IMR-90 (cell line): ENCODE measurements around the gene CIC. TPM values are rescaled to one million over a fixed set of nuclear protein-coding genes. Genes with fewer than 3 reads are reported as not detected.

Experiments
- ATAC-seq: fragments of 200-7000 bp; cut with Tn5 transposase; 2 replicates; pipeline ENCODE4 v1.9.1; 2020; ENCODE audit warnings: low read depth, mild to moderate bottlenecking, moderate library complexity
- BruUV-seq: library from RNA; stranded (reverse); fragments of 400-500 nt; replicated peaks from 2 replicates; lab custom pipeline; 2021; lab: Mats Ljungman, UMichigan
- CTCF ChIA-PET: fragments of 300-600 bp; formaldehyde crosslinking; extraction: SDS; loops from one replicate; lab custom pipeline; 2021; ENCODE audit warnings: antibody characterized with exemption; lab: Yijun Ruan, JAX
- POLR2A ChIA-PET: fragments of 300-600 bp; sonication (Branson Sonifier 250); formaldehyde crosslinking; loops from one replicate; lab custom pipeline; 2022; ENCODE audit warnings: antibody characterized with exemption; ENCODE audit not compliant: unreplicated experiment; lab: Charles Lee
- DNase-seq: peaks from one replicate; pipeline ENCODE4 v3.0.0; 2013
- H2AFZ ChIP-seq: replicated peaks from 2 replicates; pipeline ENCODE3; 2013; ENCODE audit warnings: low read length, mild to moderate bottlenecking; ENCODE audit not compliant: poor library complexity
- H2AK5ac ChIP-seq: 2 replicates; pipeline ENCODE4 v1.6.1; 2013; ENCODE audit warnings: low read depth, low read length, inconsistent platforms
- H2AK9ac ChIP-seq: replicated peaks from 2 replicates; pipeline ENCODE3; 2013; ENCODE audit warnings: mild to moderate bottlenecking, low read depth, low read length, moderate library complexity; ENCODE audit not compliant: poor library complexity
- H2BK120ac ChIP-seq: 2 replicates; pipeline ENCODE4 v1.6.1; 2013; ENCODE audit warnings: low read depth, low read length, inconsistent platforms
- H2BK15ac ChIP-seq: 3 replicates; pipeline ENCODE4 v1.6.1; 2013; ENCODE audit warnings: low read depth, low read length, inconsistent platforms
- H2BK20ac ChIP-seq: 2 replicates; pipeline ENCODE4 v1.6.1; 2013; ENCODE audit warnings: low read depth, mild to moderate bottlenecking, inconsistent platforms, low read length, moderate library complexity
- H2BK5ac ChIP-seq: 2 replicates; pipeline ENCODE4 v1.6.1; 2013; ENCODE audit warnings: mild to moderate bottlenecking, low read depth, low read length, inconsistent platforms; ENCODE audit not compliant: poor library complexity, severe bottlenecking
- H3K14ac ChIP-seq: replicated peaks from 2 replicates; pipeline ENCODE4 v1.6.1; 2013; ENCODE audit warnings: low read depth, low read length, inconsistent platforms
- H3K18ac ChIP-seq: 2 replicates; pipeline ENCODE4 v1.6.1; 2013; ENCODE audit warnings: low read depth, low read length, control low read depth
- H3K23ac ChIP-seq: 2 replicates; pipeline ENCODE4 v1.6.1; 2013; ENCODE audit warnings: low read depth, low read length, inconsistent platforms
- H3K27ac ChIP-seq: 2 replicates; pipeline ENCODE4 v1.5.1; 2013; ENCODE audit warnings: mild to moderate bottlenecking, control low read depth, low read length; ENCODE audit not compliant: insufficient read depth
- H3K27me3 ChIP-seq: 2 replicates; pipeline ENCODE4 v1.6.1; 2013; ENCODE audit warnings: low read length; ENCODE audit not compliant: control insufficient read depth, insufficient read depth
- H3K36me3 ChIP-seq: 2 replicates; pipeline ENCODE4 v1.6.1; 2013; ENCODE audit warnings: low read length, mixed read lengths; ENCODE audit not compliant: control insufficient read depth, insufficient read depth
- H3K4ac ChIP-seq: 2 replicates; pipeline ENCODE4 v1.6.1; 2013; ENCODE audit warnings: low read depth, low read length, inconsistent platforms
- H3K4me1 ChIP-seq: 2 replicates; pipeline ENCODE4 v1.6.1; 2013; ENCODE audit warnings: low read length, mixed read lengths; ENCODE audit not compliant: control insufficient read depth, insufficient read depth
- H3K4me2 ChIP-seq: 2 replicates; pipeline ENCODE4 v1.6.1; 2013; ENCODE audit warnings: low read depth, mild to moderate bottlenecking, control low read depth, low read length, moderate library complexity
- H3K4me3 ChIP-seq: 2 replicates; pipeline ENCODE4 v1.5.1; 2013; ENCODE audit warnings: low read depth, mild to moderate bottlenecking, control low read depth, low read length, moderate library complexity; ENCODE audit not compliant: insufficient read depth
- H3K56ac ChIP-seq: 2 replicates; pipeline ENCODE4 v1.6.1; 2013; ENCODE audit warnings: low read length, inconsistent platforms; ENCODE audit not compliant: insufficient read depth; ENCODE audit errors: extremely low read depth
- H3K79me1 ChIP-seq, 2 experiments: 2 replicates each; pipeline ENCODE4 v1.6.1; 2013; ENCODE audit warnings: low read length in 2 of 2, inconsistent platforms in 1 of 2, low read depth in 1 of 2
- H3K9ac ChIP-seq: 2 replicates; pipeline ENCODE4 v1.6.1; 2013; ENCODE audit warnings: low read depth, low read length, control low read depth
- H3K9me1 ChIP-seq: 2 replicates; pipeline ENCODE4 v1.6.1; 2013; ENCODE audit warnings: low read length, inconsistent platforms; ENCODE audit not compliant: insufficient read depth
- H3K9me3 ChIP-seq: 2 replicates; pipeline ENCODE4 v1.6.1; 2013; ENCODE audit warnings: low read length; ENCODE audit not compliant: control insufficient read depth, insufficient read depth
- H4K20me1 ChIP-seq: 2 replicates; pipeline ENCODE4 v1.6.1; 2013; ENCODE audit warnings: low read length, inconsistent platforms; ENCODE audit not compliant: insufficient read depth
- H4K5ac ChIP-seq: 2 replicates; pipeline ENCODE4 v1.6.1; 2013; ENCODE audit warnings: mild to moderate bottlenecking, low read depth, low read length, control low read depth
- H4K8ac ChIP-seq, 2 experiments: 2 replicates each; pipeline ENCODE4 v1.6.1; 2013; ENCODE audit warnings: low read depth in 2 of 2, low read length in 2 of 2, control low read depth in 1 of 2, inconsistent platforms in 1 of 2
- H4K91ac ChIP-seq: 2 replicates; pipeline ENCODE4 v1.6.1; 2013; ENCODE audit warnings: low read depth, low read length, inconsistent platforms; ENCODE audit not compliant: insufficient read depth
- BHLHE40 ChIP-seq: fragments of 150-350 bp; IDR thresholded peaks from 2 replicates; pipeline ENCODE4 v1.6.1; 2016; ENCODE audit warnings: mild to moderate bottlenecking, low read depth, low read length
- CEBPB ChIP-seq: IDR thresholded peaks from 2 replicates; pipeline ENCODE4 v1.6.1; 2012; ENCODE audit warnings: low read depth, low read length, improper control_type of control experiment
- CHD1 ChIP-seq: IDR thresholded peaks from 2 replicates; pipeline ENCODE4 v1.6.1; 2012; ENCODE audit warnings: low read depth, low read length, improper control_type of control experiment
- FOS ChIP-seq: fragments of 150-350 bp; IDR thresholded peaks from 2 replicates; pipeline ENCODE4 v1.6.1; 2016; ENCODE audit warnings: low read depth, low read length
- MAFK ChIP-seq: IDR thresholded peaks from 2 replicates; pipeline ENCODE4 v1.6.1; 2012; ENCODE audit warnings: low read depth, low read length, improper control_type of control experiment
- MAZ ChIP-seq: IDR thresholded peaks from 2 replicates; pipeline ENCODE4 v1.6.1; 2012; ENCODE audit warnings: low read depth, mild to moderate bottlenecking, low read length, improper control_type of control experiment, moderate library complexity, borderline replicate concordance
- MXI1 ChIP-seq: IDR thresholded peaks from 2 replicates; pipeline ENCODE4 v1.6.1; 2012; ENCODE audit warnings: low read depth, mild to moderate bottlenecking, low read length, moderate library complexity, borderline replicate concordance
- NFE2L2 ChIP-seq: fragments of 150-350 bp; IDR thresholded peaks from 2 replicates; pipeline ENCODE4 v1.6.1; 2016; ENCODE audit warnings: low read depth, mild to moderate bottlenecking, low read length
- POLR2A ChIP-seq: IDR thresholded peaks from 2 replicates; pipeline ENCODE4 v1.6.1; 2012; ENCODE audit warnings: mild to moderate bottlenecking, low read depth, low read length
- RAD21 ChIP-seq: IDR thresholded peaks from 2 replicates; pipeline ENCODE4 v1.6.1; 2012; ENCODE audit warnings: low read length, improper control_type of control experiment
- RCOR1 ChIP-seq: IDR thresholded peaks from 2 replicates; pipeline ENCODE4 v1.6.1; 2012; ENCODE audit warnings: mild to moderate bottlenecking, low read length, improper control_type of control experiment; ENCODE audit not compliant: insufficient replicate concordance
- RFX5 ChIP-seq: IDR thresholded peaks from 2 replicates; pipeline ENCODE4 v1.8.0; 2012; ENCODE audit warnings: low read depth, mild to moderate bottlenecking, low read length, moderate library complexity
- SMC3 ChIP-seq: fragments of 150-350 bp; IDR thresholded peaks from 2 replicates; pipeline ENCODE4 v1.6.1; 2016; ENCODE audit warnings: low read depth, mild to moderate bottlenecking, antibody characterized with exemption, low read length, moderate library complexity
- WGBS, 2 experiments: methylation state at CpG; one replicate each; pipeline versions ENCODE4 v1.1.5 to v1.1.7; 2013; ENCODE audit warnings: missing lambda C conversion rate in 2 of 2; ENCODE audit not compliant: insufficient read length in 1 of 2; ENCODE audit errors: extremely low coverage in 2 of 2; 5-methylcytosine and 5-hydroxymethylcytosine counted together
- dilution Hi-C: fragments of 300-500 bp; cut with HindIII; formaldehyde crosslinking; loops from one replicate; pipeline ENCODE4 v1.14.3; 2018; ENCODE audit warnings: low sequenced_read_pairs; ENCODE audit not compliant: unreplicated experiment
- in situ Hi-C: fragments of 300-500 bp; cut with MboI; formaldehyde crosslinking; loops from 3 replicates; pipeline ENCODE4 v1.14.3; 2019; ENCODE audit warnings: low sequenced_read_pairs, inconsistent platforms, mixed read lengths
- intact Hi-C: fragments of 100-400 bp; cut with micrococcal nuclease; formaldehyde crosslinking; loops from 2 replicates; pipeline ENCODE4 v1.10.0; 2022
- polyA plus RNA-seq, 3 experiments: library from polyadenylated mRNA; depleted of rRNA; stranded (reverse); fragments of >200 nt; gene quantifications; 2 replicates each; pipeline ENCODE4 v1.2.3, GENCODE V29; 2012; ENCODE audit warnings: low replicate concordance in 1 of 3
- total RNA-seq: library from RNA; depleted of rRNA; stranded (reverse); fragments of >200 nt; gene quantifications from 2 replicates; pipeline ENCODE4 v1.2.3, GENCODE V29; 2012
- TF ChIP-seq, protein P1 (sequence below): fragments of 150-350 bp; IDR thresholded peaks from 2 replicates; pipeline ENCODE4 v1.6.1; 2017; ENCODE audit warnings: mild to moderate bottlenecking, antibody characterized with exemption, low read length, low read depth
- TF ChIP-seq, protein P2 (sequence below): fragments of 150-350 bp; IDR thresholded peaks from 2 replicates; pipeline ENCODE4 v1.6.1; 2016; ENCODE audit warnings: low read depth, mild to moderate bottlenecking, low read length, moderate library complexity, borderline replicate concordance
- TF ChIP-seq, protein P3 (sequence below): conservative IDR thresholded peaks from 2 replicates; pipeline ENCODE4 v1.5.1; 2012; ENCODE audit warnings: mild to moderate bottlenecking, low read depth, low read length, improper control_type of control experiment

CIC gene
- total and polyA plus RNA-seq, 2 of the 4 experiments (the other 2 are of a cell fraction): 1.8 to 23.2 TPM

DNA sequence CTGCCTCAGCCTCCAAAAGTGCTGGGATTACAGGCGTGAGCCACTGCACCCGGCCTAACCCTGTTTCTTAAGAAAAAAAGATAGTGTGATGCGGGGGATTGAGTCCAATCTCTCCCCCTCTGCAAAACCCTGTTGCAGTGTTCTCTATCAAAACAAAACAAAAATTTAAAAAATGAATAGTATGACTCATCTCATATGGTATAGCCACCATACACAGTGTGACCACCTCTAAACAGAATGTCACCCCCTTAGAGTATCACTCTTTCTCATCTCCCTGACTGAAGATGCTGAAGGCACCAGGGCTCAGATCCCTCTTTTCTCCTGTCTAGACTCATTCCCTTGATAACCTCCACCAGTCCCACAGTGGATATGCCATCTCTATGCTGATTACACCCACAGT lies 7.3 kb upstream of the CIC start:
- Histone ChIP-seq H3K56ac (no peak overlapping the region), H2AK9ac (no peak overlapping the region), H3K4me2 (no peak overlapping the region), H3K4ac (no peak overlapping the region), H3K9me1 (no peaks in the 10 kb centered on the region), H2BK120ac (no peak overlapping the region), H3K9ac (no peak overlapping the region), H3K27me3 (no peaks in the 10 kb centered on the region), H2BK15ac (no peak overlapping the region), H2AFZ (no peak overlapping the region), H4K8ac (no peak overlapping the region), H2BK5ac (no peak overlapping the region), H4K20me1 (no peaks in the 10 kb centered on the region), H4K5ac (no peak overlapping the region), H3K36me3 (no peaks in the 10 kb centered on the region), H3K18ac (no peak overlapping the region), H3K23ac (no peak overlapping the region; the same call in 1 of the 2 replicates), H3K27ac (no peak overlapping the region), H2AK5ac (no peak overlapping the region), H3K4me1 (no peaks in the 10 kb centered on the region), H4K91ac (no peak overlapping the region), H3K4me3 (no peak overlapping the region), H2BK20ac (no peak overlapping the region), H3K14ac (no peak overlapping the region; the same call in 1 of the 2 replicates), H3K9me3 (no peaks in the 10 kb centered on the region), H3K79me1 (no peaks in the 10 kb centered on the region; a peak in 1 of 4 replicates)
- no peak for TF ChIP-seq NFE2L2
- no peak for TF ChIP-seq BHLHE40
- no peak for TF ChIP-seq RAD21
- TF ChIP-seq, protein P1, sequence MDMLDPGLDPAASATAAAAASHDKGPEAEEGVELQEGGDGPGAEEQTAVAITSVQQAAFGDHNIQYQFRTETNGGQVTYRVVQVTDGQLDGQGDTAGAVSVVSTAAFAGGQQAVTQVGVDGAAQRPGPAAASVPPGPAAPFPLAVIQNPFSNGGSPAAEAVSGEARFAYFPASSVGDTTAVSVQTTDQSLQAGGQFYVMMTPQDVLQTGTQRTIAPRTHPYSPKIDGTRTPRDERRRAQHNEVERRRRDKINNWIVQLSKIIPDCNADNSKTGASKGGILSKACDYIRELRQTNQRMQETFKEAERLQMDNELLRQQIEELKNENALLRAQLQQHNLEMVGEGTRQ: no peak
- TF ChIP-seq, protein P2, sequence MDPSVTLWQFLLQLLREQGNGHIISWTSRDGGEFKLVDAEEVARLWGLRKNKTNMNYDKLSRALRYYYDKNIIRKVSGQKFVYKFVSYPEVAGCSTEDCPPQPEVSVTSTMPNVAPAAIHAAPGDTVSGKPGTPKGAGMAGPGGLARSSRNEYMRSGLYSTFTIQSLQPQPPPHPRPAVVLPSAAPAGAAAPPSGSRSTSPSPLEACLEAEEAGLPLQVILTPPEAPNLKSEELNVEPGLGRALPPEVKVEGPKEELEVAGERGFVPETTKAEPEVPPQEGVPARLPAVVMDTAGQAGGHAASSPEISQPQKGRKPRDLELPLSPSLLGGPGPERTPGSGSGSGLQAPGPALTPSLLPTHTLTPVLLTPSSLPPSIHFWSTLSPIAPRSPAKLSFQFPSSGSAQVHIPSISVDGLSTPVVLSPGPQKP: no peak
- TF ChIP-seq CHD1: no peak
- TF ChIP-seq RCOR1: no peak
- no peak for TF ChIP-seq RFX5
- TF ChIP-seq MXI1: no peak
- no peak for TF ChIP-seq POLR2A
- no peak for TF ChIP-seq MAFK
- no peak for TF ChIP-seq MAZ
- TF ChIP-seq, protein P3, sequence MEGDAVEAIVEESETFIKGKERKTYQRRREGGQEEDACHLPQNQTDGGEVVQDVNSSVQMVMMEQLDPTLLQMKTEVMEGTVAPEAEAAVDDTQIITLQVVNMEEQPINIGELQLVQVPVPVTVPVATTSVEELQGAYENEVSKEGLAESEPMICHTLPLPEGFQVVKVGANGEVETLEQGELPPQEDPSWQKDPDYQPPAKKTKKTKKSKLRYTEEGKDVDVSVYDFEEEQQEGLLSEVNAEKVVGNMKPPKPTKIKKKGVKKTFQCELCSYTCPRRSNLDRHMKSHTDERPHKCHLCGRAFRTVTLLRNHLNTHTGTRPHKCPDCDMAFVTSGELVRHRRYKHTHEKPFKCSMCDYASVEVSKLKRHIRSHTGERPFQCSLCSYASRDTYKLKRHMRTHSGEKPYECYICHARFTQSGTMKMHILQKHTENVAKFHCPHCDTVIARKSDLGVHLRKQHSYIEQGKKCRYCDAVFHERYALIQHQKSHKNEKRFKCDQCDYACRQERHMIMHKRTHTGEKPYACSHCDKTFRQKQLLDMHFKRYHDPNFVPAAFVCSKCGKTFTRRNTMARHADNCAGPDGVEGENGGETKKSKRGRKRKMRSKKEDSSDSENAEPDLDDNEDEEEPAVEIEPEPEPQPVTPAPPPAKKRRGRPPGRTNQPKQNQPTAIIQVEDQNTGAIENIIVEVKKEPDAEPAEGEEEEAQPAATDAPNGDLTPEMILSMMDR: no peak
- no peak for TF ChIP-seq FOS
- TF ChIP-seq CEBPB: no peak
- TF ChIP-seq SMC3: no peak
- intact Hi-C loops: no loop called here
- ATAC-seq: peak; percentile 53
- dilution Hi-C loops: no loop called here
- DNase-seq: no peak
- in situ Hi-C loops: no loop called here
- no CpG with 5 or more reads among the region's 3 CpGs for WGBS, 2 experiments
- ChIA-PET POLR2A (no interaction called here), CTCF (no interaction called here)
- no TSS peak for BruUV-seq
